ENCODE measurements around the gene DMBT1.

Gene DMBT1

GRCh38 chr10:122560279-122560804, at the start of gene DMBT1:
DMBT1 (plus strand) TSS chr10:122560754; CDS start chr10:122560771, 17 bp downstream.
- DNase-seq, result no peak

- no peak for DNase-seq
Measured at GRCh38 chr10:122513053-122513452, 47.5 kb upstream of the DMBT1 start.

GRCh38 chr10:122514045-122514840, 46.3 kb upstream of the DMBT1 start:
- no peak for DNase-seq

GRCh38 chr10:122515022-122515424, 45.5 kb upstream of the DMBT1 start:
- DNase-seq, result no peak

GRCh38 chr10:122515588-122516231, 44.8 kb upstream of the DMBT1 start:
- DNase-seq, result no peak

GRCh38 chr10:122516734-122517133, 43.8 kb upstream of the DMBT1 start:
- no peak for DNase-seq

GRCh38 chr10:122519144-122519543, 41.4 kb upstream of the DMBT1 start:
- DNase-seq, result no peak

- no peak for DNase-seq
Measured at GRCh38 chr10:122519873-122520272, 40.7 kb upstream of the DMBT1 start.

- no peak for DNase-seq
Measured at GRCh38 chr10:122521011-122521410, 39.5 kb upstream of the DMBT1 start.

- no peak for DNase-seq
Measured at GRCh38 chr10:122524811-122525210, 35.7 kb upstream of the DMBT1 start.

- DNase-seq, result no peak
Measured at GRCh38 chr10:122525788-122526187, 34.8 kb upstream of the DMBT1 start.

- DNase-seq, result no peak
Measured at GRCh38 chr10:122526892-122527291, 33.7 kb upstream of the DMBT1 start.

- DNase-seq, result no peak
Measured at GRCh38 chr10:122530177-122530576, 30.4 kb upstream of the DMBT1 start.

GRCh38 chr10:122531261-122531660, 29.3 kb upstream of the DMBT1 start:
- no peak for DNase-seq

GRCh38 chr10:122531939-122532338, 28.6 kb upstream of the DMBT1 start:
- DNase-seq, result no peak

- no peak for DNase-seq
Measured at GRCh38 chr10:122532601-122533296, 27.8 kb upstream of the DMBT1 start.

- no peak for DNase-seq
Measured at GRCh38 chr10:122537545-122537944, 23.0 kb upstream of the DMBT1 start.

- DNase-seq, result no peak
Measured at GRCh38 chr10:122541541-122542002, 19.0 kb upstream of the DMBT1 start.

- DNase-seq, result no peak
Measured at GRCh38 chr10:122543676-122544445, 16.7 kb upstream of the DMBT1 start.

GRCh38 chr10:122544493-122544892, 16.1 kb upstream of the DMBT1 start:
- DNase-seq, result no peak

GRCh38 chr10:122546242-122546641, 14.3 kb upstream of the DMBT1 start:
- DNase-seq, result no peak

GRCh38 chr10:122548407-122549085, 12.0 kb upstream of the DMBT1 start:
- DNase-seq, result no peak

Measured in HCEC 1CT (cell line).